CD4-positive, alpha-beta T cell treated with Interleukin-17A for 1 hour (primary cell): Measurements from ENCODE around the gene B4GALT1.
"Not testable (repeated sequence)": the region's sequence is repeated elsewhere in the genome, so short reads cannot be mapped to it uniquely, and the experiment has no call there.

Experiments
- DNase-seq: peaks from one replicate; pipeline ENCODE4 v3.0.0-alpha.2; 2020

B4GALT1 gene

GRCh38 chr9:33101104-33101951, 65.8 kb downstream of the B4GALT1 start:
- DNase-seq: no peak

- DNase-seq: no peak
These were observed 67.4 kb downstream of the B4GALT1 start for GRCh38 chr9:33099754-33100153.

GRCh38 chr9:33097192-33097591, 69.9 kb downstream of the B4GALT1 start:
- DNase-seq: no peak

- DNase-seq: no peak
These were observed 74.5 kb downstream of the B4GALT1 start for GRCh38 chr9:33092634-33093033.

- DNase-seq: not testable (repeated sequence)
These were observed 81.5 kb downstream of the B4GALT1 start for GRCh38 chr9:33085672-33086071.

GRCh38 chr9:33082538-33083326, 84.4 kb downstream of the B4GALT1 start:
- DNase-seq: no peak

- peak; percentile 28 for DNase-seq
These were observed 85.0 kb downstream of the B4GALT1 start for GRCh38 chr9:33082128-33082527.

GRCh38 chr9:33081128-33081851, 85.8 kb downstream of the B4GALT1 start:
- peak; percentile 87 for DNase-seq

GRCh38 chr9:33080534-33080933, 86.6 kb downstream of the B4GALT1 start:
- DNase-seq: no peak

- peak; percentile 98 for DNase-seq
These were observed 90.8 kb downstream of the B4GALT1 start, which contains the start of gene SMU1 for GRCh38 chr9:33076046-33077004. Gene SMU1, minus strand, starts transcription at chr9:33076674. Its CDS starts 66 bp downstream, at chr9:33076608.

- DNase-seq: no peak
These were observed 98.1 kb downstream of the B4GALT1 start for GRCh38 chr9:33068991-33069390.

GRCh38 chr9:33065157-33066076, 101.7 kb downstream of the B4GALT1 start:
- no peak for DNase-seq
